GM18505 (cell line): ENCODE measurements around the gene ACBD4.

Experiments used
- ATAC-seq: cut with Tn5 transposase; IDR thresholded peaks from one replicate; pipeline ENCODE4 v1.9.1; 2021; ENCODE audit not compliant: unreplicated experiment
- POLR2A ChIP-seq: IDR thresholded peaks from 4 replicates; pipeline ENCODE4 v1.6.1; 2011; ENCODE audit warnings: borderline replicate concordance; ENCODE audit not compliant: insufficient read depth, insufficient read length; ENCODE audit errors: extremely low read depth

ACBD4 gene, protein sequence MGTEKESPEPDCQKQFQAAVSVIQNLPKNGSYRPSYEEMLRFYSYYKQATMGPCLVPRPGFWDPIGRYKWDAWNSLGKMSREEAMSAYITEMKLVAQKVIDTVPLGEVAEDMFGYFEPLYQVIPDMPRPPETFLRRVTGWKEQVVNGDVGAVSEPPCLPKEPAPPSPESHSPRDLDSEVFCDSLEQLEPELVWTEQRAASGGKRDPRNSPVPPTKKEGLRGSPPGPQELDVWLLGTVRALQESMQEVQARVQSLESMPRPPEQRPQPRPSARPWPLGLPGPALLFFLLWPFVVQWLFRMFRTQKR

DNA sequence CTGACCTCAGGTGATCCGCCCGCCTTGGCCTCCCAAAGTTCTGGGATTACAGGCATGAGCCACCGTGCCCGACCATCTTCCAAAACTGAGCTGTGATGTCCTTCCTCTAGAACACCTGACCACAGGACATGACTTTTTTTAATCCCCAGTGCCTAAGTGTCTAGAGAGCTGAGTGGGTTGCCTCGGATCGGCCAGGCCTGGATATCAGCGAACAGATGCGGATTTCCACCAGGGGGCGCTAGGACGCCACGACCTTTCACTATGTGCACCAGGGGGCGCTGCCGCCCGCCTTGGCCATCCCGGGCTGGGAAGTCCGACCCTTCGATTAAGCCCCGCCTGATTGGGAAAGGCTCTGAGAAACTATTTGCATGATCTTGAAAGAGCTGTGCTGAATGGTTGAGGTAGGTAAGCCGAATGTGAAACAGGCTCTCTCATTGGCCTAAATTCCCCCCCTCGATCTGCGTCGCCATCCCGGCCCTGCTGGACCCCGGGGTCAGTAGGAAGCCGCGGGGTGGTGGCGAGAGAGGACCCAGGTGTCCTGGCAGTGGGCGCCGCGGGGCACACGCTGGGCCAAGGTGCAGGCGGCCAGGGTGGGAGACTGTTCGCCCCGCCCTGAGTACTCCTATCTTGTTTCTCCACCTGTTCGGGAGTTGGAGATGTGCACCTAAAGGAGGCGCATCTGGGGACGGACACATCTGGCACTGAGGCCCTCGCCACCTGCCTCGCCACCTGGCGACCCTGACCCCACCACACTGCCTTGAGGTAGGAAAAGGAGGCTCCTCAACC, at the start of gene ACBD4:
ACBD4 (plus strand) TSS at position 496 of the 786 bp plus-strand sequence. CDS start 458 bp downstream, outside the sequence.
- peak; percentile 84 for TF ChIP-seq POLR2A
- ATAC-seq = peak; percentile 65

DNA sequence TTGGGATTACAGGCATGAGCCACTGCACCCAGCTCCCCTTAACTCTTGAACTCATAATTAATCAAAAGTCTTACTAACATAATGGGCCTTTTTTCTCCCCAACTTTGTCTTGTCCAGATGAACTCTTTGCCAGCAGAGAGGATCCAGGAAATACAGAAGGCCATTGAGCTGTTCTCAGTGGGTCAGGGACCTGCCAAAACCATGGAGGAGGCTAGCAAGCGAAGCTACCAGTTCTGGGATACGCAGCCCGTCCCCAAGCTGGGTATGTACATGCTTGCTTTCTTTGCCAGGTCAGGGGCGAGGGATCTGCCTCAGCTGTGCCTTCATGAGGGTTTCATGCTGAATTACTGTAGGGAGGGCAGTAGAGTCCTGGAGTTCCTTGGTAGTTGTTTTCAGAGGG, 49.1 kb upstream of the ACBD4 start:
- no peak for TF ChIP-seq POLR2A
- ATAC-seq = no peak

DNA sequence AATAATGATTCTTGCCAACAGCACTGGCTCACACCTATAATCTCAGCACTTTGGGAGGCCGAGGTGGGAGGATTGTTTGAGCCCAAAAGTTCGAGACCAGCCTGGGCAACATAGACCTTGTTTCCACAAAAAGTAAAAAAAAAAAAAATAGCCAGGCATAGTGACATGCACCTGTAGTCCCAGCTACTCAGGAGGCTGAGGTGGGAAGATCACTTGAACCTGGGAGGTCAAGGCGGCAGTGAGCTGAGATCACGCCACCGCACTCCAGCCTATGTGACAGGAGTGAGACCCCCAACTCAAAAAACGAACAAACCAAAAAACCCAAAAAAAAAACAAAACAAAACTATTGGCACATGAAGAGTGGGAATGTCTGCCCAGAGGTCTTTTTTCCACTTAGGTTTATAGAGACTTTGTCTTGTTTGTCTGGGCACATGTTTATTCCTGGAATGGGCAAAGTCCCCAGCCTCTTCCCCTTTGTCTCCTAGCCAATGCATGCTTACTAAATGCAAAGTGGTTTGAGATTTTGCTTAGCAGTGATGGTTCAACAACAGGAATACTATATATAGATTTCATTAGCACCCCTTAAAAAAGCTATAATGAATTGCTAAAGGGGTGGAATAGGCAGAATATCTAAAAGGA, 48.5 kb upstream of the ACBD4 start:
- ATAC-seq = no peak
- no peak for TF ChIP-seq POLR2A

DNA sequence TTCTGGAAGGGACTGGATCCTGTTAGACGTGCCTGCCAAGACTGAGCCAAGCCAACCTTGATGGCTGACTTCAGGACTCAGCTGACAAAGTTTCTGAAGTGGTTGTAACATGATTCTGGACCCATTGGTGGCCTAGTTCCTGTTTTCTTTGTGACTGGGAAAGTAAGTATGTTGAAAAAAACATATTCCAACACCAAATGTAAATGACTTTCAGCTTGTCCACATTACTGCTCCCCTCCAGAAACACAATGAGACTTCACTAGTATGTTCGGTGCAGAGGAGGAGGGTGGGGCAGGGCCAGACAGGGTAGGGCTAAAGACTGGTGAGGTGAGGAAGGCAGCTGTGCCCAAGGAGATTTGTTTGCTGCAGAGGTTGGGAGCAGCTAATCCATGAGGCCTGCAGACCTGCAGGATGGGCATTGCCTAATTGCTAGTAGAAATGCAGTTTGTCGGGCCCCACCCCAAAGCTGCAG, 47.9 kb upstream of the ACBD4 start:
- ATAC-seq = no peak
- no peak for TF ChIP-seq POLR2A

DNA sequence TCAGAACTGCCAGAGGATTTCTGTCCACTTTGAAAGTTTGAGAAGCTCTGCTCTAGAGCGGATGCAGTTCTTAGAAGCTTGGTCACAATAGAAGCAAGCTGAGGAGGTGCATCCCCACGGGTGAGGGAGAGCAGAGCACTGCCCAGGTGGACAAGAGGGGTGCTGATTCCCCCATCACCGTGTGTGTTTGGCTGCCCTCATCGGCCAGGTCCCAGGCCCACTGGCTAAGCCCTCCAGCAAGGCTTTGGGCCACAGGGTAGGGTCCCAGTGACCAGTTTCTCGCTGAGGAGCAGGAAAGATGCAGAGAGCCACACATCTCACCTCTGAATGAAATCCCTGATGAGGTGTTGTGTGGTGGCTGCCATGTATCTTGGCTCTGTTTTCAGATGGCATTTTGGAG, 47.5 kb upstream of the ACBD4 start:
- TF ChIP-seq POLR2A = no peak
- ATAC-seq = no peak

DNA sequence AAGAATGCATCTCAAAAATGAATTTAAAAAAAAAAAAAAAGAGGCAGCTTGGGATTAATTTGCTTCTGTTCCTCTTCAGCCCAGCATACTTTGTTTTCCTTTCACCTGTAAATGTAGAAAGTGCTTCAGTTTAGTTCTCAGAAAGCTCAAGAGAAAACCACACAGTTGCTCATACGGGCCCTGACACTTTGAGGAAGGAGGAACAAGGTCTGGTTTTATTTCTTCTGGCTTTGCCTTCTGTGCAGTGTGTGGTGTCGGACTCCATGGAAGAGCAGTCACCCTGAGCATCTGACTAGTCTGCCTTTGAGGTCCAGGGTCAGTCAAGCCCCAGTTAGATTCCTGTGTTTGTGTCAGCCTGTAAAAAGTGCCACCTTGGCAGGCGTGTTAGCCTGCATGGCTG, 46.7 kb upstream of the ACBD4 start:
- TF ChIP-seq POLR2A = no peak

DNA sequence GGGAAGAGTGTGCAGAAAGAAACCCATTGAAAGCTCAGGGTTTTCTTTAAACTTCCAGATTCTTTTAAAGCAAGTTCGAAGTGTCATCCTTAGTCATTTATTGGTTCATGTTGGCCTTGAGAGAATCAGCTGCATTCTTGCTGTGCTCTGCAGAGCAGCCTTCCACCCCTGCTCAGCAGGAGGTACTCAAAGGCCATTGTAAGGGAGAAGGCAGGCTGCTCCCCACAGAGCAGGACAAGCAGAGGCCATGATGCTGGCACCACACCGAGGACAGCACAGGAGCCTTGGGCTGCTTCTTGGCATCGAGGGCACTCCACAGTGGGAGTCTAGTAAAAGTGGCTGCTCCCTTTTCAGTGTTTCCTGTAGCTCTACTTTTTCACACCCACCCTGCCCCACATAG, 44.8 kb upstream of the ACBD4 start:
- no peak for ATAC-seq
- TF ChIP-seq POLR2A = no peak

More for the DNA sequence above, 46.7 kb upstream of the ACBD4 start:
- no peak for ATAC-seq

DNA sequence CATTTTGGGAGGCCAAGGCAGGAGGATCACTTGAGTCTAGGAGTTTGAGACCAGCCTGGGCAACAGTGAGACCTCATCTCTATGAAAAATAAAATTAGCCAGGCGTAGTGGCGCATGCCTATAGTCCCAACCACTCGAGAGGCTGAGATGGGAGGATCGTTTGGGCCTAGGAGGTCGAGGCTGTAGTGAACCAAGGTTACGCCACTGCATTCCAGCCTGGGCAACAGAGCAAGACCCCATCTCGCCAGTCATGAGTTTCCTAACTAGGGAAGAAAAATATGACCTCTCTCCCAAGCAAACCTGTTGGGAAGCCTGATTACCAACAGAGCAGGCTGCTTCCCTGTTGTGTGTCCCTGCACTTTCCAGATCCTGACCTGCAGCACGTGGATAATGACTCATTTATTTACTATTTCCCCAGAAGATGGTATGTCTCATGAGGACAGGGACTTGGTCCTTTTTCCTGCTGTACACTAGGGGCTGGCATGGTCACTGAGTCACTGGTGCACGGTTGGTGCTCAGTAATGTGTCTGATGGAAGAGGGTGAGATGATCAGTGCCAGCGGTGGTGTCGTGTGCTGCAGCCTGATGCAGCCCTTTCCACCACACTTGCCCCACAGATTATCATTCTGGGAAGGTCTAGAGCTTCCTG, 43.6 kb upstream of the ACBD4 start:
- no peak for TF ChIP-seq POLR2A
- no peak for ATAC-seq

DNA sequence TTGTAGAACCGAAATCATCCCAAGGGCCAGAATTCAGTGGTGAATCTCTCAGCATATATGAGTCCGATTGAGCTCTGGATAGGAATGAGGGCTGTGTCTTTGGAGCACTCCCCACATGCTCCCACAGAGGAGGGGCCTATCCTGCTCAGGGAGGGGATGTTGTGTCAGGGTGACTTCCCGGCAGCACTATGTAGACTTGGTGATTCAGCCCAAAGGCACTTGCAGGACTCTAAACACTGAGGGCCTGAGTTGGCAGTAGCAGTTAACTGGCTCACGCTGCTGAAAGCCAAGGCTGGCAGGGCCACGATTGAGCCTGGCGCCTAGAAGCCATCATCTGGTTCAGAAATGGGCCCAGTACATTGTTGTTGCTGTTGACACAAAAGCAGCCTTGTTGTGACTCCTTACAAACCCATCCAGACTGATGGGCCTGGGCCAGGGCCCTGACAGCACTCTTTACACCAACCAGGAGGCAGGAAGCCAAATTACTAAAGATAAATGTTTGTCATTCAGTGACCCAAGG, 42.5 kb upstream of the ACBD4 start:
- no peak for TF ChIP-seq POLR2A
- no peak for ATAC-seq

DNA sequence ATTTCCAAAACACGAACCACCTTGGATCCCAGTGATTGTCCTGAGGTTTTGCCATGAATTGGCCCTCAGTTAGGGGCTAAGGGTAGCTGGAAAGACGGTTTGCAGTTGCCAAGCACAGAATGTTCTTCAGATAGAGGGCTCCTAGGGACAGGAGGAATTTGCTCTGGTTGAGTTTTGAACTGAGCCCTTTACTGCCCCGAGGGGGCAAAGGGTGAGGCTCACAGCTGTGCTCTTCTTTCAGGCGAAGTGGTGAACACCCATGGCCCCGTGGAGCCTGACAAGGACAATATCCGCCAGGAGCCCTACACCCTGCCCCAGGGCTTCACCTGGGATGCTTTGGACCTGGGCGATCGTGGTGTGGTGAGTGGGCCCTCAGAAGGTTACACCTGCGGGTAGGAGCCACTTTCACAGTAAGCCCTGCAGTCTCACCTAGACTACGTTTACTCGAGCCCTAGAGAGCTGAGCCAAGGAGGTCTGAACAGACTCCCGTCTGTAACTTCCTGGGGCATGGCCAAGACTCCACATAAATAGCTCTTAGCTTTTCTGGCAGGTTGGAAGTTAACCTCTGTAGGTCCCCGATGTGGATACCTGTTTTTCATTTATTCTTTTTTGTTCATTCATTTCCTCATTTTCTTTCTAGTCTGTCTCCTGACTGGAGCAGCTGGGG, 41.9 kb upstream of the ACBD4 start:
- no peak for TF ChIP-seq POLR2A
- ATAC-seq = no peak

DNA sequence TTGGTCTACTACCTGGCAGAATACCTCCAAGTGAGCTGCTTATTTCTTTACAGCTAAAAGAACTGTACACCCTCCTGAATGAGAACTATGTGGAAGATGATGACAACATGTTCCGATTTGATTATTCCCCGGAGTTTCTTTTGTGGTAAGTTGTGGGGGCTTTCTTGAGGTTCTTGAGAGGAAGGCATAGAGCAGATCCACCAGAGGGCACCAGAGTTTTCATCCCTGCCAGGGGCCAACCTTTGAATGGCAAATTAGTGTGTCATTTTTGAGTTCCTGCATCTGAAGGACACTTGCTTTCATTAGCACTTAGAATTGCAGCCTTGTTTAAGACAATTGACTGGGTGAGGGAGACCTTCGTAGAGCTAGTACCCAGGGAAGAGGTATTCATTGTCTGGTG, 39.3 kb upstream of the ACBD4 start:
- ATAC-seq = no peak
- no peak for TF ChIP-seq POLR2A

DNA sequence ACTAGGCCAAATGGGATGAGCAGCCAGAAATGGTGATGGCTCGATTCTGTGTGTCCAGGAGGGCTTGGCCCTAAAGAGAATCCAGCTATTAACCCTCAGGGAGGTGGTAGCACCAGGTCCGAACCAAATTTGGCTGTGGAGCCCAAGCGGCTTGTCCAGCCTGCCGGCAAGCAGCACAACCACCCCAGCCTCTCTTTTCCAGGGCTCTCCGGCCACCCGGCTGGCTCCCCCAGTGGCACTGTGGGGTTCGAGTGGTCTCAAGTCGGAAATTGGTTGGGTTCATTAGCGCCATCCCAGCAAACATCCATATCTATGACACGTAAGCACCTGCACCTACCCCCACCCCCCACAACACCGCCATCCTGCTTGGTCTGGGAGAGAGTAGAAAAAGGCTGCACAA, 38.6 kb upstream of the ACBD4 start:
- no peak for ATAC-seq

More for the DNA sequence above, 38.6 kb upstream of the ACBD4 start:
- no peak for TF ChIP-seq POLR2A
